Measurements from ENCODE around the gene NMNAT2. TPM values are rescaled to one million over a fixed set of nuclear protein-coding genes. Genes with fewer than 3 reads are reported as not detected.

The NMNAT2 gene
- polyA plus RNA-seq, 3 donors = 0.22 to 0.43 TPM; not detected in 1

DNA sequence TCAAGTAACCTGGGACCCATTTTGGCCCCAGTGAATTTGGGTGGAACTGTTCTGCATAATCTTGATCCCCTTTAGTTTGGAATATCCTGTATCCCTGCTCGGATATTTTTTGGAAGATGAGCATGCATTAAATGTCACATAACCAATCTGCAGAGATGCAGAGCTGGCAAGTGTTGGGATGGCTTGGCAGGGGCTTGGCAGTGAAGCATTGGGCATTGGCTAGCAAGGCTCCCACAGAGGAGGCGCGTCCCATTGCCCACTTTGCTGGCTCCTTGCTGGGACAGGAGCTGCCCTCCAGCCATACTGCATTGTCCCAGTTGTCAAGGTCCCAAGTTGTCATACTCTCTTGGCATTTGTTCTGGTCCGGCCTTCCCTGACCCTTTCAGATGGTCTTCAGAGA, 202.2 kb downstream of the NMNAT2 start:
- H3K4me3 Mint-ChIP-seq = no peak overlapping the region
- no peaks in the 10 kb centered on the region for H3K36me3 Mint-ChIP-seq
- no peaks in the 10 kb centered on the region for H3K9me3 ChIP-seq (replicated peaks in 1 of 2; ENCODE audit: control insufficient read depth in 1 of 2, insufficient read depth in 1 of 2, low read length in 2 of 2)
- no peaks in the 10 kb centered on the region for H3K36me3 ChIP-seq (replicated peaks in 1 of 2; ENCODE audit: control insufficient read depth in 1 of 2, insufficient read depth in 2 of 2, low read length in 2 of 2)
- peaks cover 3 to 23% (median 21%) of the 10 kb centered on the region in 3 donors for H3K27me3 Mint-ChIP-seq (ENCODE audit: low read depth in 3 of 3)
- H3K9me3 Mint-ChIP-seq = no peaks in the 10 kb centered on the region
- H2AFZ ChIP-seq (ENCODE audit: insufficient read depth, low read depth, low read length, poor library complexity, severe bottlenecking) = no peak overlapping the region
- no peak for DNase-seq
- no peak overlapping the region for H3K9ac ChIP-seq (ENCODE audit: insufficient read depth, low read length, poor library complexity, severe bottlenecking)
- H3K4me3 ChIP-seq (replicated peaks in 1 of 3; ENCODE audit: low read depth in 2 of 3, low read length in 3 of 3) = no peak overlapping the region
- no peaks in the 10 kb centered on the region for H3K4me1 ChIP-seq (ENCODE audit: control insufficient read depth in 1 of 2, insufficient read depth in 2 of 2, low read length in 2 of 2)
- H3K79me2 ChIP-seq (ENCODE audit: insufficient read depth, low read length) = no peaks in the 10 kb centered on the region
- TF ChIP-seq, protein P1, sequence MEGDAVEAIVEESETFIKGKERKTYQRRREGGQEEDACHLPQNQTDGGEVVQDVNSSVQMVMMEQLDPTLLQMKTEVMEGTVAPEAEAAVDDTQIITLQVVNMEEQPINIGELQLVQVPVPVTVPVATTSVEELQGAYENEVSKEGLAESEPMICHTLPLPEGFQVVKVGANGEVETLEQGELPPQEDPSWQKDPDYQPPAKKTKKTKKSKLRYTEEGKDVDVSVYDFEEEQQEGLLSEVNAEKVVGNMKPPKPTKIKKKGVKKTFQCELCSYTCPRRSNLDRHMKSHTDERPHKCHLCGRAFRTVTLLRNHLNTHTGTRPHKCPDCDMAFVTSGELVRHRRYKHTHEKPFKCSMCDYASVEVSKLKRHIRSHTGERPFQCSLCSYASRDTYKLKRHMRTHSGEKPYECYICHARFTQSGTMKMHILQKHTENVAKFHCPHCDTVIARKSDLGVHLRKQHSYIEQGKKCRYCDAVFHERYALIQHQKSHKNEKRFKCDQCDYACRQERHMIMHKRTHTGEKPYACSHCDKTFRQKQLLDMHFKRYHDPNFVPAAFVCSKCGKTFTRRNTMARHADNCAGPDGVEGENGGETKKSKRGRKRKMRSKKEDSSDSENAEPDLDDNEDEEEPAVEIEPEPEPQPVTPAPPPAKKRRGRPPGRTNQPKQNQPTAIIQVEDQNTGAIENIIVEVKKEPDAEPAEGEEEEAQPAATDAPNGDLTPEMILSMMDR (IDR thresholded peaks at IDR 0.05) = no peak
- H3K27me3 ChIP-seq (ENCODE audit: control insufficient read depth in 2 of 2, insufficient read depth in 2 of 2, low read length in 2 of 2) = peaks cover 0 to 6% of the 10 kb centered on the region in 2 donors
- no peak overlapping the region for H3K27ac Mint-ChIP-seq
- no peaks in the 10 kb centered on the region for H4K20me1 ChIP-seq (ENCODE audit: insufficient read depth, low read length)
- no peak overlapping the region for H3K27ac ChIP-seq (ENCODE audit: low read depth in 1 of 2, low read length in 2 of 2)
- H3K4me2 ChIP-seq (replicated peaks; ENCODE audit: extremely low read depth, low read length, poor library complexity, severe bottlenecking) = no peak overlapping the region
- H3K4me1 Mint-ChIP-seq = peaks cover 5% of the 10 kb centered on the region
- 100% methylated on average over 4 of the region's 4 CpGs for WGBS (ENCODE audit: insufficient coverage)
- intact Hi-C loops (cut with micrococcal nuclease) = no loop called here

DNA sequence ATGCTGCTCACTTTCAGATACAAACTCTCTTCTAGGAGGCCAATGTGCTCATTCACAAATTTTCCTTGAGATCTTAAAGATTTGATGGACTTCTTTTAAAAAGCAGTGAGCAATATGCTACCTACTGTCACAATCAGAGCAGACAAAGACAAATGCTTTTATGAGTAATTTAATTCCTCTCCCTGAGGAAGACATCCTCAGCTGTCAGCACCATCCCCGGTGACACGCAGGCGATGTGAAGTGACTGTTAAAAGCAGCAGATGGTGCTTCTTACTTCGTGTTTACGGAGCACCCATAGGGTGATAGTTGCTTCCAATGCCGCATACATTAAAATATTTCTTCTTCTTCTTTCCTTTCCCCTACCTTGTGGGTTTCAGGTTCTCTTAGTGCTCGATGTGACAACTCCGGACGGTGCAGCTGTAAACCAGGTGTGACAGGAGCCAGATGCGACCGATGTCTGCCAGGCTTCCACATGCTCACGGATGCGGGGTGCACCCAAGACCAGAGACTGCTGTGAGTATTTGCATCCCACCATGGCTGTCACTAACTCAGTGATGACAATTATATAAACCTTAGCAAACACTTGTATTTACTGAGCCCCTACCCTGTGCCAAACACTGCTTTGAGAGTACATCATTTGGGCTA, 203.0 kb downstream of the NMNAT2 start:
- Histone ChIP-seq H3K4me2 (replicated peaks; ENCODE audit: extremely low read depth, low read length, poor library complexity, severe bottlenecking) (no peak overlapping the region), H3K9me3 (replicated peaks in 1 of 2; ENCODE audit: control insufficient read depth in 1 of 2, insufficient read depth in 1 of 2, low read length in 2 of 2) (no peaks in the 10 kb centered on the region), H3K4me3 (replicated peaks in 1 of 3; ENCODE audit: low read depth in 2 of 3, low read length in 3 of 3) (no peak overlapping the region), H3K4me1 (ENCODE audit: control insufficient read depth in 1 of 2, insufficient read depth in 2 of 2, low read length in 2 of 2) (no peaks in the 10 kb centered on the region), H3K27me3 (ENCODE audit: control insufficient read depth in 2 of 2, insufficient read depth in 2 of 2, low read length in 2 of 2) (peaks cover 0 to 6% of the 10 kb centered on the region in 2 donors), H2AFZ (ENCODE audit: insufficient read depth, low read depth, low read length, poor library complexity, severe bottlenecking) (no peak overlapping the region), H3K9ac (ENCODE audit: insufficient read depth, low read length, poor library complexity, severe bottlenecking) (no peak overlapping the region), H3K27ac (ENCODE audit: low read depth in 1 of 2, low read length in 2 of 2) (no peak overlapping the region), H3K36me3 (replicated peaks in 1 of 2; ENCODE audit: control insufficient read depth in 1 of 2, insufficient read depth in 2 of 2, low read length in 2 of 2) (no peaks in the 10 kb centered on the region), H3K79me2 (ENCODE audit: insufficient read depth, low read length) (no peaks in the 10 kb centered on the region), H4K20me1 (ENCODE audit: insufficient read depth, low read length) (no peaks in the 10 kb centered on the region)
- Mint-ChIP-seq H3K4me3 (no peak overlapping the region), H3K27ac (no peak overlapping the region), H3K27me3 (ENCODE audit: low read depth in 3 of 3) (peaks cover 3 to 25% (median 19%) of the 10 kb centered on the region in 3 donors), H3K36me3 (no peaks in the 10 kb centered on the region), H3K9me3 (no peaks in the 10 kb centered on the region), H3K4me1 (peaks cover 5% of the 10 kb centered on the region)
- TF ChIP-seq, protein P1 (IDR thresholded peaks at IDR 0.05) = no peak
- DNase-seq = no peak
- intact Hi-C loops (cut with micrococcal nuclease) = no loop called here
- 87% methylated on average over 10 of the region's 13 CpGs for WGBS (ENCODE audit: insufficient coverage)

Measured in CD14-positive monocyte (primary cell).